ENCODE results near the gene NLGN4Y. TPM values are rescaled to one million over a fixed set of nuclear protein-coding genes. Genes with fewer than 3 reads are reported as not detected.

The NLGN4Y gene
- total RNA-seq, result not detected
- long read RNA-seq, result 0 reads

DNA sequence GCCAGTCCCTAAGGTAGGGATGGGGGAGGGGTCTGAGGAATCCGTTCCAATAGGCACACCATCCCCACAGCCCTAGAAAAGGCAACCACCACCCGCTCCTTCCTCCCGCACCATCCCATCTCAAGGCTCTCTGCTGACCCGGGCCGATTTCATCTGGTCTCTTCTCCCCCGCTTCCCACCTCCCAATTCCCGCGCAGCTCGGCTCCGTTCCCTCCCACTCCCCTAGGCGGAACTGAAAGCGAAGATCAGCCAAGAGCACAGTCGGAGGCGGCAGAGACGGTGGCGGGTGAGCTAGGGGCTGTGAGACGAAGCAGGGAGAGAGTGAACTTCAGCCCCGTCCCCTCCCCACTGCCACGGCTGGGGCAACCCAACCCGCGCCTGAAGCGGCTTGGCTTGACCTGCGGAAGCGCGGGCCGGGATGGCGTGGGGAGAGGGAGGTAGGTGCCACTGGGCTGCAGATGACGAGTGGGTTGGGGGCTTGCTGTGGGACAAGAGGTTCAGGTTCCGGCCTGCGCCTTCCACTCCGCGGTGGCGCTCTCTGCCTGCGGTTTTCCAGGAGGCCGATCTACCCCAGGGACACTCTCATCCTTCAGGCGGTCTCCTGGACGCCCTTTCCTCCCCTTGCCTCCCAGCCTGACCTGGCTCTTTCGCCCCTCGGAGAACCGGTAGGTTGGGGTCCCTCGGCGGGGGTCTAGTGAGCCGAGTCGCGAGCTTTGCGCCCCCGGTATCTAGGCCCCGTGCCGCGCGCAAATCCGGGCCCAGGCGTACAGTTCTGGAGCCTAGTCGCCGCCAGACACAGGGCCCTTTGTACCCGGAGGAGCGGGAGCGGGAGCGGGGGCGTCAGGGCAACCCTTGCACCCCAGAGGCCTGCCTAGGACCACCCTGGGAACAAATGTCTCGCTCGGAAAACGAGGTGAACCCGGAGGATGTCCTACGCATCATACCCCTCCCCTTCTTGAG is at the start of gene NLGN4Y:
Gene NLGN4Y (plus strand): TSS at position 258 of the 960 bp plus-strand sequence. CDS start 97,591 bp downstream, outside the sequence.
- intact Hi-C loops (cut with DNase I, micrococcal nuclease), result no loop called here
- DNase-seq, result no peak
- ATAC-seq, result no peak

DNA sequence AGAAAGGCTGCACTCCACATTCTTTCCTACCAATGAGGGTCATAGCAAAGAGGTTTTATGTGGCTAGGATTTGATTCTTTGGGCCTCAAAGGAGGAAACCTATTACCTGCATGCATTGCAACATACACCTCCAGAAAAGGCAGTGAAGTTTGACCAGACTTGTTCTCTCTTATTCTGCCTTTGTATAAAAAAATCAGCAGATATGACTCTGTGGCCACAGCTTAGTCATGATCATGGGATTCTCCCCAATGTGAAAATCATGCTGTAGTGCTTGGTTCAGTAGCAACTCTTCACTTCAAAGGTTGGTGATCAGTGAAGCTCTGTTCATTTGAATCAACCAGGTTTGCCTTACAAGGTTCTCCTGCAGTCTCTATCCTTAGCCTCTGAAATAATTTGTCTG is 38.4 kb upstream of the NLGN4Y start:
- DNase-seq, result no peak
- intact Hi-C loops (cut with DNase I, micrococcal nuclease), result no loop called here
- no peak for ATAC-seq

DNA sequence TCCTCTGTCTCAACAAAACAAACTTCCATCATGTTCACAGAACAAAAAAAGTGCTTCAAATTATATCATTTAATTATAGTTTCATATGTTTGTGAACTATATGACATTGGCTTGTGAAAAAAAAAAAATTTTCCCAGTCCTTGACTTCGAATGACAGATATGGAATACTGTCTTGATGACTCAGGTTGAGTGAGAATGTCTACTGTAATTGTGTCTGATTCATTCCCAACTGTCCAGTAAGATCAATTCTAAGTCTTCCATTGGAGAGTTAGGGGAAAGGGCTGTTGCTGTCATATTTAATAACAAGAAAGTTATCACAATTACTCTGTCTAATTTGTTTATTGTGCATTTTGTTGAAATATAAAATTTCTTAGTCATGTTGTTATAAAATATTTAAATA is 34.1 kb upstream of the NLGN4Y start:
- ATAC-seq (no peak), DNase-seq (no peak)
- intact Hi-C loops (cut with DNase I, micrococcal nuclease), result no loop called here

DNA sequence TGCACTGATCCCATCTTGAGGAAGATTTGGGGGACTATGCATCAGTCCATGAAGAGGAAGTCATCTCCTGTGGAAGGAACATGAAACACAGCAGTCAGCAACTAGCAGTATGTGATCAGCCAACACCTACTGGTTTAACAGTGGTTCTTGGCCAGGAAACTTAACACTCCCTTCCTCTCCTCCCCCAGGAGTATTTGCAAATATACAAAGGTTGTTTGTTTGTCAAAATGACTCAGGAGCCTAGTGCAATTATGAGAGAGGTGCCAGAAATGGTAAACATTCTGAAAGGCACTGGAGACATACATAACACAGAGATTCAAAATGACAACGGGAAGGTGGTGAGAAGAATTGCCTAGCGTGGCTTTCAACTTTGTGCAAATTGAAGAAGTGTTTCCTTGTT is 26.3 kb upstream of the NLGN4Y start:
- DNase-seq (no peak), ATAC-seq (no peak)
- intact Hi-C loops (cut with DNase I, micrococcal nuclease), result no loop called here

DNA sequence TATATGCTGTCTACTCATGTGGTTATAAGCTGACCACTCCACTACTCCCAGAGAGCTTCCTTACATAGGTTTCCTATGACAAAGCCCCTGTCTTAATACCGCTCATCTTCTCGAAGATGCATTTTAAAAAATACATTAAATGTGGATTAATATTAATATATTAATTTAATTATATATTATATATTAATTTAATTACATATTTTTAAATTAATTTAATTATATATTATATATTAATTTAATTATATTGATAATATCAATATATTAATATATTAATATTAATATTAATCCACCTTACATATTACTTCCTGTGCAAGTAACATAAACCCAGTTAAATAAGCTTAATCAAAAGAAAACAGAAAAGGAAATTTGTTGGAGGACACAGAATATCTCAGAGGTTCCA is 19.7 kb upstream of the NLGN4Y start:
- DNase-seq (no peak), ATAC-seq (no peak)
- intact Hi-C loops (cut with DNase I, micrococcal nuclease), result no loop called here

DNA sequence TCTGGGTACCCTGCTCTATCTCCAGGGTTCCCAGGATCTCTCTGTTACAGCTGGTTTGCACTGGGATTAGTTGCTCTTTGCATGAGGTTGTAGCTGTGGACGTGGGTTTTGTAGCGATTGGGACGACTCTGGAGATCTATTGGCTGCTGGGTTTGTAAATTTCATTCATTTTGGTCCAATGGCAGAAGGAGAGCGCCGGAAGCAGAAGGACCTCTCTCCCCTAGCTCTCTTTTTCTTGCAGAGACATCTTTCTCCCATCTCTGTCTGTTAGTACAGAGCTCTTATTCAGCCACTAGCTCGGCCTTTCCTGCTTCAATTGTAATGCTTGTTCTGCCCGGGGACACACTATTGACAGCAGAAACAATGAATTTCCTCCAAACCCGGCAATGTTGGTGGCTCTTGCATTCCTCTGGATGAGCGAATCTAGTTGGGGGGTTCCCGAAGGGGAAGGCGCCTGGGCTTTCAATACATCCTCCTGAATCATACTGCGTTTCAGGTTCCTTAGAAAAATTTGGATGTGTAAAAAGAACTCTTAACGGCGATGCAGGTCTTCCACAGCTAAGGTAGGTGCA is 1.9 kb upstream of the NLGN4Y start:
- ATAC-seq (no peak), DNase-seq (no peak)
- intact Hi-C loops (cut with DNase I, micrococcal nuclease), result no loop called here

DNA sequence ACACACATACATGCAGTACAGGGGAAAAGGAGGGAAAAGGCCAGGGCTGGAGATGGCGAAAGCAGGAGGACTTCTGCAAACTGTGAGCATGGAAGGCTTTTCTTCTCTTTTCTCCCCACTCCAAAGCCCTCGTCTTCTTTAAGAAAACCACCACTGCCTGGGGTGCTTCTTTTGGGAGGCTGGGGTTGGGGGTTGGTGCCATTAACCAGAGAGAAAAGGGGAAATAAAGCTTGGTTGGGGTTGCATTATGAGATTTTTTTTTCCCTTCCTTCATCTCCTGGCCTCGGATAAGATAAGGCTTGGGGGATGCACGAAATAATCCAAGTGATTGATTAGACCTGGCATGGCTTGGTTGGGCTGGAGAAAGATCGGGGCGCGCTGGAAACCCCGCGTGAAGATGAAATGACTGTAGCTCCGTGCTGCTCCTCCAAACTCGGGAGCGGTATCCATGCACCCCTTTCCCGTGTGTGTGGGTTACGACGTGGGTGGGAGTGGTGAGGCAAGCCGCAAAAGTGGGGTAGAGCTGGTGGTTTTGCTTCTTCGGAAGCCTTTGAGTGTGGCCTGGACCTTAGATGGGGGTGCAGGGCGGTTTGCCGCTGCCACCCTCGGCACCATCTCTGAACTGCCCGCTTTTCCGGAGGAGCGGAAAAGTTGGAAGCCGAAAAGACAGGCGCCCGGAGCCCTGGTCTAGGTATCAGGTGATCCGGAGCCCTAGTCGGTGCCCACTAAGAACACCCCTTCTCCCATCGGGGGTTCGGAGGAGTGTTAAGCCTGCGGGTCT is 648 bp upstream of the NLGN4Y start:
- DNase-seq (no peak), ATAC-seq (no peak)
- intact Hi-C loops (cut with DNase I, micrococcal nuclease), result no loop called here

DNA sequence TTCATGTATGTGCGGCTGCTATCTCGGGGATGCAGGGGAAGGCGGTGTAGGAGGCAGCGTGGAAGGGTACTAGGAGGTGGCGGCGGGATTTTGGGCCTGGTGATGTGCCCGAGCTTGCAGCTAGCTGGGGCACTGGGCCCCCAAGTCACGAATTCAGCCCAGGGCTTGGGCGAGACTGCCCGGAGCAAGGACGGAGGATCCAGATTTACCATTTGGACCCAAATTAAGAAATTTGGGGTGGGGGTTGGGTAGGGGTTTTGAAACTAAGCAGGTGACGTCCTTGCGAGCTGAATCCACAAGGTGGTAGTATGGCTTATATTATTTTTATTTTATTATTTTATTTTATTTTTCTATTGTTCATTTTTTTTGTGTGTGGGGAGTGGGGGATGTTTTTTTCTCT is 986 bp downstream of the NLGN4Y start:
- no peak for DNase-seq
- intact Hi-C loops (cut with DNase I, micrococcal nuclease), result no loop called here
- no peak for ATAC-seq

DNA sequence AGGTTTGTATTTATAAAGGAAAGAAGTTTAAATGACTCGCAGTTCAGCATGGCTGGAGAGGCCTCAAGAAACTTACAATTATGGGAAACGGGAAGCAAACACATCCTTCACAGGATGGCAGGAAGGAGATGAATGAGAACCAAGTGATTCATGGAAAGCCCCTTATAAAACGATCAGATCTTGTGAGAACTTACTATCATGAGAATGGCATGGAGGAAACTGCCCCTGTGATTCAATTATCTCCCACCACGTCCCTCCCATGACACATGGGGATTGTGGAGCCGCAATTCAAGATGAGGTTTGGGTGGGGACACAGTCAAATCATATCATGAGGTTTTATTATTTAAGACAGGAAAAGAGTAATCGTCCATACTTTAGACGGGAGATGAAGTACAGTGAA is 4.0 kb downstream of the NLGN4Y start:
- DNase-seq, result no peak
- intact Hi-C loops (cut with DNase I, micrococcal nuclease), result no loop called here
- ATAC-seq, result no peak

DNA sequence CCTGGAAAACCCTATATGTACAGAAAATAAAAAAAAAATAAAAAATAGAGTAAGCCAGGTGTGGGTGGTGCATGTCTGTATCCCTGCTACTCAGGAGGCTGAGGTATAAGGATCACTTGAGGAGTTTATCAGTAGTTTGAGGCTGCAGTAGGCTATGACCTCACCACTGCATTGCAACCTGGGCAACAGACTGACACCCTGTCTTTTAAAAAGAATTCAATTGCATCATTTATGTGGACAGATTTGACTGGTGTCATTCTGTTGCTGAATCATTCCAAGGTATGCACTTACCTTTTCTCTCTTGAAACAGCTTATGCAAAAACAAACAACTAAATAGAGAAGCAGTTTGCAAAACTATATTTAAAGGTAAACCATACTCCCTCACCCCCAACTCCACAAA is 12.4 kb downstream of the NLGN4Y start:
- no peak for DNase-seq
- intact Hi-C loops (cut with DNase I, micrococcal nuclease), result no loop called here

DNA sequence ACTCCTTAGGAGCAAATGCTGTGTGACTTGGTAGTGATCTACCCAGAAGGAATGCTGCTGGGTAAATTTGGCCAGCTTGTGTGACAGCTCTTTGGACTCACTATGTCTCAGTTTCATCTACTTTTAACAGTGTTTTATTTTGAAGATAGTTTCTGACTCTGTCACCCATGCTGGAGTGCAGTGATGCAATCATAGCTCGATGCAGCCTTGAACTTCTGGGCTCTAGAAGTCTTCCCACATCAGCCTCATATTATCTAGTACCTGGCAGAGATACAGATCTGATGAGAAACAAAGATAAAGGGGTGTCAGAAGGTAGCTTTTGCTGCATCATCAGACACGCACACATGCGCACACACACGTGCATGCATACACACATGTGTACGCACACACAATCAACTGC is 19.2 kb downstream of the NLGN4Y start:
- ATAC-seq, result no peak
- no peak for DNase-seq
- intact Hi-C loops (cut with DNase I, micrococcal nuclease), result no loop called here

More for the DNA sequence above, 12.4 kb downstream of the NLGN4Y start:
- ATAC-seq, result no peak

DNA sequence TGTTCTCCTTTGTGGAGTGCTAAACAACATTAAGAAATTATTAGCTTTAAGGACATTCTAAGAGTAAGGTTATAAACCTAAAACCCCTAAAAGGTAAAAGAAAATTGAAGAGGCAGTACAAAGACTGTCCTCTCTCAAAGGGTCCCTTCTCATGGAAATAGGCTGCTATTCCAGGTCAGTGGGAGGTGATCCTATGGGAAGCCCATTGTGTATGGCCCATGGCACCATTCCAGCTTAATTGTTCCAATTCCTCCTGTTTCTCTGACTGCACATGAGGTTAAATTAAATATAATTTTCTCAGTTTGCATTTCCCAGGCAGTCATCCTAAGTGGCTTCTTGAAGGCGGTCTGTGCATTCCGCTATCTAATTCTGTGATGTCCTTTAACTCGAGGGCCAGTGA is 57.0 kb downstream of the NLGN4Y start:
- DNase-seq (no peak), ATAC-seq (no peak)
- intact Hi-C loops (cut with DNase I, micrococcal nuclease), result no loop called here

DNA sequence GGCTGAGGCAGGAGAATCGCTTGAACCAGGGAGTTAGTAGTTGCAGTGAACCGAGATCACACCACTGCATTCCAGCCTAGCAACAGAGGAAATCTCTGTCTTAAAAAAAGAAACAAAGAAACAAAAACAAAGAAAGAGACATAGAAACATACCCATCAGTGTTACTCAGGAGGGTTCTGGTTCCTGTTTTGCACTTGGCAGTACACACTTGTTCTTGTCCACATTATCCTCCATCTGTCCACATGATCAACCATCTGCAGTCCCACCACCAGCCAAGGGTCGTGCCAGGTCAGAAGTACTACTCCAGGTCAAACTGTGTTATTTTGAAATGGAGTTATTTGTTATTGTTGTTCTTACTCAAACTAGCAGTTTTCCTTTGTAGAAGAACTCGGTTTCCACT is 62.4 kb downstream of the NLGN4Y start:
- ATAC-seq (no peak), DNase-seq (no peak)
- intact Hi-C loops (cut with DNase I, micrococcal nuclease), result no loop called here

DNA sequence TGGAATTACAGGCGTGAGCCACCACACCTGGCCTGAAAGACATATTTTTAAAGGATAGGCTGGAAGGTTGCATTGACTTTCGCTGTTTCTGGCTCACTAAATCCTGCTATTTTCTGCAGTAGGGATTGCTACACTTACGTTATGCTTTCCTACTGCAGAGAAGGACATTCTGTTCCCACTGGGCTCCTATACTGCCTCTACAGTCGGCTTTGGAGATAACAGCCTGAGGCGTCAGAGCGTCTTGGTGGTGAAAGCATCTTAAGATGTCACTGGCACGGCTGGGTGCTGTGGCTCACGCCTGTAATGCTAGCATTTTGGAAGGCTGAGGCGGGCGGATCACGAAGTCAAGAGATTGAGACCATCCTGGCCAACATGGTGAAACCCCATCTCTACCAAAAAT is 77.0 kb downstream of the NLGN4Y start:
- intact Hi-C loops (cut with DNase I, micrococcal nuclease), result no loop called here
- no peak for ATAC-seq
- no peak for DNase-seq

DNA sequence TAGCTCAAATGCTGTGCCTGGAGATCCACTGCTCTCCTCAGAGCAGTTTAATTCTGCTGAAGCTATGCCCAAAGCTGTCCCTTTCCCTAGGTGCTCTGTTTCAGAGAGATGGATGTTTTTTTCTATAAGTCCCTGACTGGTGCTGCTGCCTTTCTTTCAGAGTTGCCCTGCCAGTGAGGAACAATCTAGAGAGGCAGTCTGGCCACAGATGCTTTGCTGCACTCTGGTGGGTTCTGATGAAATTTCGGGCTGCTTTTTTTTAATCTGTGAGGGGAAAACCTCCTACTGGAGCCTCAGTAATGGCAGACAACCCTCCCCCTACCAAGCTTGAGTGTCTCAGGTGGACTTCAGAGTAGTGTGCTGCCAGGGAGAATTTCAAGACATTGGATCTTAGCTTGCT is 93.3 kb downstream of the NLGN4Y start:
- DNase-seq (no peak), ATAC-seq (no peak)
- intact Hi-C loops (cut with DNase I, micrococcal nuclease), result no loop called here

DNA sequence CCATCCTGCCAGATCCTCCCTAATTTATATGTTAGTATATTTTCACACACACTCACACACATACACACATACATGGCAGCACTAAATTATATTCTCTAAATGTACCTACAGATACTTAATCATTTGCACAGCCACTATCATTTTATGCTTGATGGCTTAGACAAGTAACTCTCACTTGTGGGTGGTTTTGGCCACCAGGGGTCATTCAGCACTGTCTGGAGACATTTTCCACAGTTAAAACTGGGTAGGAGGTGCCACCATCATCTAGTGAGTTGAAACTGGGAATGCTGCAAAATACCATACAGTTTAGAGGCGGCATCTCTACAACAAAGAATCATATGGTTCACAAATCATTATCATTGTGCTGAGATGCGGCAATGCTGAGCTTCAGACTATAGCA is 94.2 kb downstream of the NLGN4Y start:
- intact Hi-C loops (cut with DNase I, micrococcal nuclease), result no loop called here
- DNase-seq, result no peak
- no peak for ATAC-seq

DNA sequence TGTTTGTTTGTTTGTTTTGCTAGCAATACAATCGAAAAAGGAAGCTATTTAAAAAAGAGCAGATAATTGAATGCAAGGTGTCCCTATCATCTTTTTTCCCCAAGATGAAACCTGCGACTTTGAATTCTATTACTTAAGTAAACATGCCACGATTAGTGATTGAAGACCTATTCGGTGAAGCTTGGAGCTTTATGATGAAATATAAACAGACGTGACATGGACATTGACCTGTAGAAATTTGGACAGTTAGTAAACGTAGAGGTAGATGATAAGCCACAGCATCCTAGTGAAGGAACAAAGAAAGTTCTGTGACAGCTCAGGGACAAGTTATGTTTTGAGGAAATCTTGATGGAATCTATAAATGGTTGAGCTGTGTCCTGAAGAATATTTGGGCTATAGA is 103.9 kb downstream of the NLGN4Y start:
- DNase-seq (no peak), ATAC-seq (no peak)
- intact Hi-C loops (cut with DNase I, micrococcal nuclease), result no loop called here

DNA sequence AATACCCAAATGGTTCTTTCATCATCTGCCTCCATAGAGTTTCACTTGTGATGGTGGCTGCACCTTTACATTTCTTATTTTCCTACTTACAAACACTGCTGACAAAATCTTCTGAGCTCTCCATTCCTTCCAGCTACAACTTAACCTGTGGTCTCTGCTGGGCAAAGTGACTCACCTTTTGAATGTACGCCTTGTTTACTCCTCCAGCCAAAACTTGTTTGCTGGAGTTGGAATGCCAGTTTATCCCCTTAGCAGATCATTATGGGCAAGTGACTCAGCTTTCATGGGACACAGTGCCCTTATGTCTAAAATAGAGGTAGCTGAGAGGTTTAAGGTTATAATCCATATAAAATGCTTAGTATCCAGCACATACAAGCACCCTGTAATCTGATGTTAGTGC is 107.3 kb downstream of the NLGN4Y start:
- ATAC-seq (no peak), DNase-seq (no peak)
- intact Hi-C loops (cut with DNase I, micrococcal nuclease), result no loop called here

DNA sequence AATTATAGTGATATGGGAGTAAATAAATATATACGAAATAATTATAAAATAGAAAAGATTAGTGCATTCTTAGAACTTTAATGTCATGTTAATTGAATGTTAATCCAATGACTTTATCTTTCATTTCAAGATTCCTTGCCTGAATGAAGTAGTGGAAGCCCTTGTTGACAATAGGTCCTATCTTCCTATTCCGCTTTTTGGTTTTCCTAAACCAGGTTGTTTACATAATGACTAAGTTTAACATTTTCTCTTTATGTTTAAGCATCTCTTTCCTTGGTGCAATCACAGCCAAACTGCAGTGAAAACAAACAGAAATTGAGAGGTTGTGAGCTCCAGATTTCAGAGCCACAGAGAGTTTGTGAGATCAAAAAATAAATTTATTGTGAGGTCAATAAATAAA is 109.4 kb downstream of the NLGN4Y start:
- DNase-seq (no peak), ATAC-seq (no peak)
- intact Hi-C loops (cut with DNase I, micrococcal nuclease), result no loop called here

DNA sequence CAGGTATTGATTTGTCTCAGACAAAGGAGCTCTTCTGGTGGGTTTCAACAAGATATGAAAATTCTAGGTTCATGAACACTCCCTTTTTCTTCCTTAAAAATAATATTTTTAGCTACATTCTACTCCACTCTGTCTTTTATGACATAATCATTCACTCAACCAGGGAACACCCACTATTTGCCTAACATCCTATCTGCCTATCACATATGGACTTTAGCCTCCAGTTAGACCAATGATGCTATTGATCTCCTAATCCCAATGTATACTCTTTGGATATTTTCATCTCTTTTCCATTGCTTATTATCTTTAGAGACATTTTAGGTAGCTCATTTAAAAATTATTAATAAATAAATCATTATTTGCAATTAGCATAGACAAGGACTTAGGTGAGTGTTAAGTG is 110.6 kb downstream of the NLGN4Y start:
- intact Hi-C loops (cut with DNase I, micrococcal nuclease), result no loop called here
- DNase-seq, result no peak
- no peak for ATAC-seq
